HEK293 (cell line): ENCODE measurements around the gene HEXIM1.
A peak's percentile ranks its signal among the peaks of the same experiment; 100 is the strongest.

ENCODE experiments used
- ATF2 ChIP-seq: fragments of 450-650 bp; formaldehyde crosslinking; IDR thresholded peaks from 2 replicates; pipeline ENCODE4 v1.5.1; 2016; ENCODE audit warnings: missing biosample characterization, missing genetic modification characterization, low read depth
- BCL11B ChIP-seq: fragments of 450-650 bp; formaldehyde crosslinking; IDR thresholded peaks from 2 replicates; pipeline ENCODE4 v1.5.1; 2016; ENCODE audit warnings: low read depth, missing biosample characterization, missing genetic modification characterization
- GFI1B ChIP-seq: fragments of 450-650 bp; formaldehyde crosslinking; IDR thresholded peaks from 2 replicates; pipeline ENCODE4 v1.5.1; 2016; ENCODE audit warnings: missing biosample characterization, missing genetic modification characterization
- INSM2 ChIP-seq: fragments of 450-650 bp; formaldehyde crosslinking; IDR thresholded peaks from 2 replicates; pipeline ENCODE4 v1.5.1; 2016; ENCODE audit warnings: missing biosample characterization, missing genetic modification characterization
- KLF17 ChIP-seq: fragments of 450-650 bp; formaldehyde crosslinking; IDR thresholded peaks from 2 replicates; pipeline ENCODE4 v1.5.1; 2016; ENCODE audit warnings: missing biosample characterization, missing genetic modification characterization
- KLF8 ChIP-seq: fragments of 450-650 bp; formaldehyde crosslinking; IDR thresholded peaks from 2 replicates; pipeline ENCODE4 v1.5.1; 2016; ENCODE audit warnings: missing biosample characterization, missing genetic modification characterization
- KLF9 ChIP-seq: fragments of 450-650 bp; formaldehyde crosslinking; IDR thresholded peaks from 2 replicates; pipeline ENCODE4 v1.5.1; 2016; ENCODE audit warnings: missing biosample characterization, missing genetic modification characterization, low read depth
- PRDM2 ChIP-seq: fragments of 450-650 bp; formaldehyde crosslinking; IDR thresholded peaks from 2 replicates; pipeline ENCODE4 v1.5.1; 2016; ENCODE audit warnings: missing biosample characterization, missing genetic modification characterization, borderline replicate concordance
- PRDM6 ChIP-seq: fragments of 450-650 bp; formaldehyde crosslinking; IDR thresholded peaks from 2 replicates; pipeline ENCODE4 v1.5.1; 2017; ENCODE audit warnings: missing biosample characterization, missing genetic modification characterization
- SALL2 ChIP-seq: fragments of 450-650 bp; formaldehyde crosslinking; IDR thresholded peaks from 2 replicates; pipeline ENCODE4 v1.5.0; 2017; ENCODE audit warnings: missing biosample characterization, mild to moderate bottlenecking, missing genetic modification characterization, borderline replicate concordance
- TCF7L2 ChIP-seq: IDR thresholded peaks from 2 replicates; pipeline ENCODE4 v1.6.1; 2011; ENCODE audit warnings: low read depth, mild to moderate bottlenecking, inconsistent platforms, low read length, moderate library complexity, borderline replicate concordance
- YY1 ChIP-seq: fragments of 450-650 bp; formaldehyde crosslinking; IDR thresholded peaks from 2 replicates; pipeline ENCODE4 v1.5.1; 2018; ENCODE audit warnings: missing biosample characterization, missing genetic modification characterization
- ZFHX2 ChIP-seq: fragments of 450-650 bp; formaldehyde crosslinking; conservative IDR thresholded peaks from 2 replicates; pipeline ENCODE4 v1.5.1; 2016; ENCODE audit warnings: missing biosample characterization, missing genetic modification characterization
- ZNF10 ChIP-seq: fragments of 450-650 bp; formaldehyde crosslinking; IDR thresholded peaks from 2 replicates; pipeline ENCODE4 v1.5.1; 2017; ENCODE audit warnings: missing biosample characterization, missing genetic modification characterization
- ZNF138 ChIP-seq: fragments of 450-650 bp; formaldehyde crosslinking; IDR thresholded peaks from 2 replicates; pipeline ENCODE4 v1.5.1; 2016; ENCODE audit warnings: missing biosample characterization, missing genetic modification characterization, borderline replicate concordance
- ZNF19 ChIP-seq: fragments of 450-650 bp; formaldehyde crosslinking; IDR thresholded peaks from 2 replicates; pipeline ENCODE4; 2016; ENCODE audit warnings: missing biosample characterization, missing genetic modification characterization, low read depth
- ZNF202 ChIP-seq: fragments of 450-650 bp; formaldehyde crosslinking; IDR thresholded peaks from 2 replicates; pipeline ENCODE4 v1.5.1; 2016; ENCODE audit warnings: missing biosample characterization, missing genetic modification characterization, borderline replicate concordance
- ZNF223 ChIP-seq: fragments of 450-650 bp; formaldehyde crosslinking; IDR thresholded peaks from 2 replicates; pipeline ENCODE4 v1.5.1; 2016; ENCODE audit warnings: missing biosample characterization, missing genetic modification characterization
- ZNF23 ChIP-seq: fragments of 450-650 bp; formaldehyde crosslinking; IDR thresholded peaks from 2 replicates; pipeline ENCODE4 v1.5.1; 2016; ENCODE audit warnings: missing biosample characterization, missing genetic modification characterization, borderline replicate concordance
- ZNF248 ChIP-seq: fragments of 450-650 bp; formaldehyde crosslinking; IDR thresholded peaks from 2 replicates; pipeline ENCODE4 v1.5.1; 2017; ENCODE audit warnings: missing biosample characterization, missing genetic modification characterization
- ZNF302 ChIP-seq: fragments of 450-650 bp; formaldehyde crosslinking; IDR thresholded peaks from 2 replicates; pipeline ENCODE4 v1.5.1; 2016; ENCODE audit warnings: missing biosample characterization, missing genetic modification characterization, low read depth
- ZNF514 ChIP-seq: fragments of 450-650 bp; formaldehyde crosslinking; IDR thresholded peaks from 2 replicates; pipeline ENCODE4 v1.5.1; 2016; ENCODE audit warnings: missing biosample characterization, missing genetic modification characterization
- ZNF529 ChIP-seq: fragments of 450-650 bp; formaldehyde crosslinking; IDR thresholded peaks from 2 replicates; pipeline ENCODE4 v1.5.1; 2017; ENCODE audit warnings: missing genetic modification characterization, missing biosample characterization; ENCODE audit not compliant: insufficient replicate concordance
- ZNF530 ChIP-seq: fragments of 450-650 bp; formaldehyde crosslinking; IDR thresholded peaks from 2 replicates; pipeline ENCODE4 v1.5.1; 2016; ENCODE audit warnings: low read depth, missing biosample characterization, missing genetic modification characterization
- ZNF549 ChIP-seq: fragments of 450-650 bp; IDR thresholded peaks from 2 replicates; pipeline ENCODE4 v1.5.1; 2018; ENCODE audit warnings: missing biosample characterization, missing genetic modification characterization, mild to moderate bottlenecking, inconsistent platforms, moderate library complexity
- ZNF660 ChIP-seq: fragments of 450-650 bp; IDR thresholded peaks from 2 replicates; pipeline ENCODE4 v1.5.1; 2018; ENCODE audit warnings: missing biosample characterization, mild to moderate bottlenecking, missing genetic modification characterization
- ZNF677 ChIP-seq: fragments of 450-650 bp; IDR thresholded peaks from 2 replicates; pipeline ENCODE4 v1.5.0; 2018; ENCODE audit warnings: missing biosample characterization, mild to moderate bottlenecking, missing genetic modification characterization, moderate library complexity
- ZNF837 ChIP-seq: fragments of 450-650 bp; formaldehyde crosslinking; IDR thresholded peaks from 2 replicates; pipeline ENCODE4 v1.5.1; 2016; ENCODE audit warnings: missing biosample characterization, missing genetic modification characterization
- ZNF843 ChIP-seq: fragments of 450-650 bp; formaldehyde crosslinking; IDR thresholded peaks from 2 replicates; pipeline ENCODE4 v1.5.1; 2016; ENCODE audit warnings: missing biosample characterization, missing genetic modification characterization

The HEXIM1 gene

DNA sequence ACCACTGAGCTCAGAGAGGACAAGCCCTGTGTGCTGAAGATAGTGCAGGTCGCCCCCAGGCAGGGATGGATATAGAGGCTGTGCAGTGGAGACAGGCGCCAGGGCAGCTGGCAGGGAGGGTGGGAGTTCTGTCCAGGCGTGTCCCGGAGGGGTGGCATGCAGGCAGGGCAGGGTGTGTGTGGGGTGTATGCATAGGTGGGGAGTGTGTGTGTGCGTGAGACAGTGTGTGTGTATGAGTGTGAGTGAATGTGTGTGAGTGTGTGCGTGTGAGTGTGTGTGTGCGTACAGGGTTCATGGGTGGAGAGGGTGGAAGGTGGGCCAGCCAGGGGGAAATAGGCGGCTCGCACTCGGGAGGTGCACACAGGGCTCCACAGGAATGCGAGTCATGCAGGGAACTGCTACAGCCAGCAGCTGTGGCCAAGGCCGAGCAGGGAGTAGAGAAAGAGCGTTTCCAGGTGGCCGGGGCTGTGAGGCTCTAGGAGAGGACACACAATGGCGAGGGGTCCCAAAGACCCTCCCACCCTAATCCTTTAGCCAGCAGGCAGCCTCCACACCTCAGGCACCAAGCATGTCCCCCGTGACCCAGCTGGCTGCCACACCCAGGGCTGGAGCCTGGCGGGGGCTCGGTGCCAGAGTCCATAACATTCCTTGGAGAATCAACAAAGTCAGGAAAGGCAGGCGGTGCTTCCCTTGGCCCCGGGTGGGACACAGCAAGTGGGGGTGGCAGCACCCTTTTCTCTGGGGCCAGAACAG lies 20.6 kb upstream of the HEXIM1 start (continued):
- no peak for TF ChIP-seq ATF2 (tag by site-specific recombination)
- TF ChIP-seq ZNF529 (tag by site-specific recombination), result no peak
- TF ChIP-seq ZNF677 (tag by site-specific recombination), result no peak
- TF ChIP-seq YY1 (tag by site-specific recombination), result no peak
- TF ChIP-seq PRDM2 (tag by site-specific recombination), result 0 out of 2 replicates have a peak, but pooled peaks have one; percentile 41
- peak; percentile 83; the same call in 1 of the 2 replicates for TF ChIP-seq ZNF223 (tag by site-specific recombination)
- TF ChIP-seq ZFHX2 (tag by site-specific recombination), result peak; percentile 100
- no peak for TF ChIP-seq TCF7L2
- no peak for TF ChIP-seq ZNF837 (tag by site-specific recombination)
- no peak for TF ChIP-seq ZNF302 (tag by site-specific recombination)
- no peak for TF ChIP-seq KLF9 (tag by site-specific recombination)
- TF ChIP-seq ZNF138 (tag by site-specific recombination), result no peak
- TF ChIP-seq ZNF19 (tag by site-specific recombination), result no peak
- TF ChIP-seq ZNF530 (tag by site-specific recombination), result no peak
- peak; percentile 100 for TF ChIP-seq KLF17 (tag by site-specific recombination)
- no peak for TF ChIP-seq ZNF10 (tag by site-specific recombination)
- TF ChIP-seq PRDM6, result no peak
- no peak for TF ChIP-seq GFI1B (tag by site-specific recombination)
- no peak for TF ChIP-seq ZNF549 (tag by site-specific recombination)
- TF ChIP-seq ZNF248 (tag by site-specific recombination), result no peak
- no peak for TF ChIP-seq SALL2 (tag by site-specific recombination)
- no peak for TF ChIP-seq ZNF514 (tag by site-specific recombination)
- TF ChIP-seq ZNF23, result no peak
- TF ChIP-seq ZNF843, result no peak
- TF ChIP-seq ZNF202 (tag by site-specific recombination), result no peak
- no peak; the same call in 1 of the 2 replicates for TF ChIP-seq KLF8 (tag by site-specific recombination)
- TF ChIP-seq ZNF660, result no peak
- TF ChIP-seq INSM2 (tag by site-specific recombination), result no peak
- TF ChIP-seq BCL11B (tag by site-specific recombination), result no peak
